Activated CD4-positive, alpha-beta memory T cell treated with anti-CD3 and anti-CD28 coated beads for 36 hours (primary cell): ENCODE results near the gene FRMD4A. TPM values are rescaled to one million over a fixed set of nuclear protein-coding genes. Genes with fewer than 3 reads are reported as not detected.
A peak's percentile ranks its signal among the peaks of the same experiment; 100 is the strongest.

Source experiments
- CTCF ChIA-PET: fragments of 350-600 bp; sonication (Branson Sonifier 250); formaldehyde crosslinking; loops from one replicate; lab custom pipeline; 2021; ENCODE audit warnings: antibody characterized with exemption, inconsistent platforms; lab: Charles Lee
- POLR2A ChIA-PET: fragments of 350-600 bp; sonication (Branson Sonifier 250); formaldehyde crosslinking; loops from one replicate; lab custom pipeline; 2021; ENCODE audit warnings: antibody characterized with exemption; lab: Charles Lee
- DNase-seq: peaks from one replicate; pipeline ENCODE4 v3.0.0-alpha.2; 2020
- H3K27ac Mint-ChIP-seq: one replicate; pipeline ENCODE4 v1.8.0; 2021; ENCODE audit warnings: mixed read lengths
- H3K27me3 Mint-ChIP-seq: one replicate; pipeline ENCODE4 v1.8.0; 2021; ENCODE audit warnings: mixed read lengths
- H3K36me3 Mint-ChIP-seq: one replicate; pipeline ENCODE4 v1.8.0; 2021; ENCODE audit warnings: mixed read lengths
- H3K4me1 Mint-ChIP-seq: one replicate; pipeline ENCODE4 v1.8.0; 2021; ENCODE audit warnings: low read depth, mixed read lengths
- H3K4me3 Mint-ChIP-seq: one replicate; pipeline ENCODE4 v1.8.0; 2021; ENCODE audit warnings: mild to moderate bottlenecking, mixed read lengths
- H3K9me3 Mint-ChIP-seq: one replicate; pipeline ENCODE4 v1.8.0; 2021; ENCODE audit warnings: mixed read lengths
- intact Hi-C: fragments of 100-400 bp; cut with micrococcal nuclease; formaldehyde crosslinking; loops from one replicate; pipeline ENCODE4 v1.15.1; 2023
- total RNA-seq, 2 experiments: library from RNA; stranded (reverse); gene quantifications; one replicate each; pipeline ENCODE4 v1.2.3, GENCODE V29; 2021

The FRMD4A gene
- total RNA-seq, 2 experiments from 2014 or later: 0.31 to 1.7 TPM

DNA sequence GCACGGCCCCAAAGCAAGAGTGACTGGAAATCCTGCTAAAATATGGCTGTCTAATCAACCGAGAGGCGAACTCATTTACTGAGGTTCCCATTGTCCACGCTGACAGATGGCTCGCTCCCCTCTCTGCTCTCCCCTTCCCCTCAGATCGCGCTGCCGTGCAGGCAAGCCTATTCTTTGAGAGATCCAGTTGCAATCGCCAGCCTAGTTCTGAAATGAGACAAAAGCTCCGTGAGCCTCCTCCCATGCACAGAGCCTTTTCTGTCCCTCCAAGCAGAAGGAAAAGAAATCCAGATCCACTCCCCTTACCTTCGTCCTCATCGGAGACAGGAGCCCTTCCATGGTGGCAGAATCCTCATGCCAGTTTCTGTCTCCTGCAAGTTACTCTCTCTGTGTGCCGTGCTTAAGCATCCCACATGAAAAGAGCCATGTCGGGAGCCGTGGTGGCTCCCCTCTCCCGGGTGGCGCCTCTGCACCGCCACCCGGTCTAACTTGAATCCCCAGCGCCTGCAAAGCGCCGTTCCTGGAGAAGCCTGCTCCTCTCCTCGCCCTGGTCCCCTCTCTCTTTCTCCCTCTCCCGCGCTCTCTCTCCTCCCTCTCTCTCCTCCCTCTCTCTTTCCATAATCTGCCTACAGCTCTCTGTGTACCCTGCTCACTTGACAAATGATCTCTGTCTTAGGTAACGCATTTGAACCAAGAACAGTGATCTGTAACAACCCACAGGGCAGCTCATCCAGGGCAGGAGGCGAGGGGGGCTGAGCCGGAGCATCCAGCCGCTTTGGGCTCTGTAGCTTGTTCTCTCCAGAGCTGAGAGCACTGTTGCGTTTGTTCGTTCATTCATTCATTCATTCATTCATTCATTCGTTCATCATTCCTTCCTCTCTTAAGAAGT lies 156.8 kb downstream of the FRMD4A start:
- POLR2A ChIA-PET: interaction anchor here (1.3 to 1.9 kb wide), 2 partner anchors 10 to 12 kb away, joined by 4 to 11 read pairs; no protein-coding TSS in a partner anchor
- intact Hi-C loops: no loop called here

DNA sequence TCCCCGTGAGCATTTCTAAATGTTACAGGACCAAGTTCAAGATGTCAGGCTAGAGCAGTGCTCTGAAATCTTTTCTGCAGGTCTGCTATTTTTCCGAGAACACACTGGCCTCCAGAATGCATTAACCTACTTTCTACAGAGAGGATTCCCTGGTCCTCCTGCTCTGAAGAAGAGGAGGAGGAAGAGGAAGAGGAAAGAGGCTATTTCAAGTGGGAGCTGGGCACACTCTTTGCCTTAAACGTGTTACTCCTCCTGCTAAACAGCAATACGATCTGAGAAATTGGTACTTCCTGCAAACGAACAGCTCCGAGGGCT lies 157.4 kb downstream of the FRMD4A start:
- intact Hi-C loops: no loop called here
- DNase-seq: no peak
- peaks cover 16% of the 10 kb centered on the region for H3K4me1 Mint-ChIP-seq
- no peaks in the 10 kb centered on the region for H3K9me3 Mint-ChIP-seq
- ChIA-PET CTCF (interaction anchor here (1.0 to 1.9 kb wide), 3 partner anchors 22 to 28 kb away, joined by 3 to 5 read pairs (median 4); no protein-coding TSS in a partner anchor), POLR2A (interaction anchor here (1.3 to 1.9 kb wide), 2 partner anchors 10 to 13 kb away, joined by 4 to 11 read pairs; no protein-coding TSS in a partner anchor)
- peaks cover 57% of the 10 kb centered on the region for H3K27me3 Mint-ChIP-seq
- H3K36me3 Mint-ChIP-seq: no peaks in the 10 kb centered on the region
- no peak overlapping the region for H3K27ac Mint-ChIP-seq
- H3K4me3 Mint-ChIP-seq: peak overlapping the region; percentile 71

More for the DNA sequence above, 156.8 kb downstream of the FRMD4A start:
- Mint-ChIP-seq H3K9me3 (no peaks in the 10 kb centered on the region), H3K4me1 (peaks cover 16% of the 10 kb centered on the region), H3K4me3 (peak overlapping the region; percentile 71), H3K27me3 (peaks cover 55% of the 10 kb centered on the region), H3K36me3 (no peaks in the 10 kb centered on the region), H3K27ac (no peak overlapping the region)
- peak; percentile 23 for DNase-seq
- CTCF ChIA-PET: interaction anchor here (1.0 to 1.9 kb wide), 3 partner anchors 22 to 27 kb away, joined by 3 to 5 read pairs (median 4); no protein-coding TSS in a partner anchor

DNA sequence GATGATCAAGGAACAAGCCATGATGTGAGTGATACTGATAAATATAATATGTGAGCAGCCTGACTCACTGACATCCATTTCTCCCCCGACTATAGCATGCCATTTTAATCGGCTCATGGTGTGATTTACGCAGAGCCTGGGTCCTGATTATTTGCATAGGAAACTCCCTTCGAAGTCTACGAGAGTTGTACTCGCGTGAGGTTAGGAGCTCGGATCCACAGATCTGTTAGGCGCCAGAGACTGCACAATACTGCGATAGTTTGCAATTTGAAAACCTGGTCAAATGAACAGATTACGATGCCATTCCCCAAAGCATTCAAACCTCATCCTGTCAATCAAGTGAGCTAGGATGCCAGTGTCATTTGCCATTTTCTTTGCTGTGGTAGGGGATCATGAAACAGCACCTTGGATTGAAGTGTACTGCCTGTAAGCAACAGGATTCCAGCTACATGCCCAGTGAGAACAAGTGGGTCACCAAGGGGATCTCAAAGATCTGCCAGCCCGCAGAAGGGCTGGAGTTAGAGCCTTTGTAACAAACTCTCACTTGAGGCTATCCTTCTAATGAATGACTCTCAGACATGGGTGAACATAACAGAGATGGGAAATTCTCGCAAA lies 158.3 kb downstream of the FRMD4A start:
- H3K36me3 Mint-ChIP-seq: no peaks in the 10 kb centered on the region
- H3K4me3 Mint-ChIP-seq: no peak overlapping the region
- intact Hi-C loops: no loop called here

DNA sequence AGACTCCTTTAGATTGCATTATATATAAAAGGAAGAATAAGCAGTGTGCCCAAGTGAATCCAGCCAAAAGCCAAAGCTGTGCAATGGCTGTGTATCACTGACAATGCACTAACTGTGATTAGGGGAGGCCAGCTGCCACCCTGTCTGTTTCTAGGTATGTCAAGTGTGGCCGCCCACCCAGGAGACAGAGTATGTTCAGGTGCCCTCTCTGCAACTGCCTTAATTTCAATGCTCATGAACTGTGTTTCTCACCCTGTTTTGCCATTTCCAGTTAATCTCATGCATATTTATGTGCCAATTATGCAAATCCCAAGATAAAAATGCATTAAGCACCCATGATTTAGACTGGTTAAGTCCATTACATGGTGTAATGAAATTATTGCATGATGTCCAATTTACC lies 159.4 kb downstream of the FRMD4A start:
- Mint-ChIP-seq H3K9me3 (no peaks in the 10 kb centered on the region), H3K27ac (no peak overlapping the region), H3K27me3 (peaks cover 59% of the 10 kb centered on the region), H3K4me1 (peaks cover 16% of the 10 kb centered on the region), H3K4me3 (no peak overlapping the region), H3K36me3 (no peaks in the 10 kb centered on the region)
- ChIA-PET POLR2A (no interaction called here), CTCF (no interaction called here)
- intact Hi-C loops: no loop called here
- no peak for DNase-seq

More for the DNA sequence above, 158.3 kb downstream of the FRMD4A start:
- H3K27ac Mint-ChIP-seq: no peak overlapping the region
- POLR2A ChIA-PET: no interaction called here
- CTCF ChIA-PET: interaction anchor here (1.9 kb wide), 1 partner anchor 25 kb away, joined by 5 read pairs; no protein-coding TSS in a partner anchor
- peaks cover 59% of the 10 kb centered on the region for H3K27me3 Mint-ChIP-seq
- no peak for DNase-seq
- H3K4me1 Mint-ChIP-seq: peaks cover 16% of the 10 kb centered on the region
- no peaks in the 10 kb centered on the region for H3K9me3 Mint-ChIP-seq

DNA sequence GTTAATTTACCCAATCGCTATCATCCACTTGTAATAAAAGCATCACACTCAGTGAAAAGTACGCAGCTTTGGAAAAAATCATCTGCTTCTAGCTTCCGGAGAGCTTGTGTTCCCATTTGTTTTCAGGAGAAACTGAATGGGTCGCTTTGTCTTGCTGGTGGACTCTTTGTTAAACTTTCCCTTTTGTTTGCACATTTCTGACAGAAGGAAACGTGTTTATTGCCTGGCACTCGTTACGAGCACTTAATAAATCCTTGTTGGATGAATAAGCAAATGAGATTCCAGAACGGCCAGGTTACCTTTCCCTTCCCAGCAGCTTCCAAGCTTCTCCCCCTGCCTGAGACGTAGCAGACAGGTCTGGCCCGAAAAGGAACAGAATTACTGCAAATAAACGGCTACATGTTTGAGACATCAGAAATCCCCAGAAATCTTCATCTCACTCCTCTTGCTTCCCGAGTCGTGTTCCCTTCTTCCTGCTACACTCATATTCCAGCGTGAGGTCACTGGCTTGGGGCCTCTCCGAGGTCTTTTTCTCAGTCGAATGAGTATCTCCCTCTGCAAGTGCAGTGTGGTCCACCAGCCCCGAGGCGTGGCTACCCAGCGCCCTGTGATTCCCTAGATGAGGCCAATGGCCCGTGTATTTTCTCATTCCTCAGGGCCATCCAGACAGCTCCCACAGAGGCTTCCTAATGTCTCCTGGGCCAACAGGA lies 167.2 kb downstream of the FRMD4A start:
- no peak overlapping the region for H3K4me3 Mint-ChIP-seq
- H3K9me3 Mint-ChIP-seq: no peaks in the 10 kb centered on the region
- ChIA-PET CTCF (no interaction called here), POLR2A (no interaction called here)
- peaks cover 49% of the 10 kb centered on the region for H3K27me3 Mint-ChIP-seq
- DNase-seq: no peak
- no peak overlapping the region for H3K27ac Mint-ChIP-seq
- intact Hi-C loops: no loop called here
- no peaks in the 10 kb centered on the region for H3K36me3 Mint-ChIP-seq
- no peaks in the 10 kb centered on the region for H3K4me1 Mint-ChIP-seq

DNA sequence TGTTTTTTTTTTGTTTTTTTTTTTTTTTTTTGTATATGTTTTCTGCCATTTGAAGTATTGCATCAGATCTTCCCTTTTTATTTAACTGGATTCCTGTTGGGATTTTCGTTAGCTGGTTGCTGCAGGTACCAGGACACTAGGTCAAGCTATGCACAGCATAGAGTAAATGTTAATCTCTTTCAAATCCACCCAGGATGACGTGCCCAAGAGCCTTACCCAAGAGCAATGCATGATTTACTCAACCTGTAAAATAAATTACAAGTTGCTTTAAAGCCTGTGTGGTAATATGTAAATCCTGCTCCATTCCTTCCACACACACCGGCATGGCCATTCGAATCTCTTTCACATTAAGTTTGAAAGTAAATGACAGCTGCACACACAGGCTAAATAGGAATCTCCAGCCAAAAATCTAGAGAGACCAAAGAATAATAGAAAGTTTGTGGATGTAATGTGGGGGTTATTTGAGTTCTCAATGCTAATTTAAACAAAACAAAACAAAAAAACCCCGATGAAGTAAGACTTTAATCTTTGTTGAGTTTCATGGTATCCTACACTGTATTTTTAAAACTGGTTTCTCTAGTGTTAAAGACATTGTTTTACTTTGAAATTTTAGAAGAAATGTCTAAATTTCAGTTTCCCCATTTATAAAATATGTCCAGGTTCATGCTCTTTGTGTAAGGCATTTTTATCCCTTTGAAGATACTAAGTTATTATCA lies 167.9 kb downstream of the FRMD4A start:
- POLR2A ChIA-PET: no interaction called here

DNA sequence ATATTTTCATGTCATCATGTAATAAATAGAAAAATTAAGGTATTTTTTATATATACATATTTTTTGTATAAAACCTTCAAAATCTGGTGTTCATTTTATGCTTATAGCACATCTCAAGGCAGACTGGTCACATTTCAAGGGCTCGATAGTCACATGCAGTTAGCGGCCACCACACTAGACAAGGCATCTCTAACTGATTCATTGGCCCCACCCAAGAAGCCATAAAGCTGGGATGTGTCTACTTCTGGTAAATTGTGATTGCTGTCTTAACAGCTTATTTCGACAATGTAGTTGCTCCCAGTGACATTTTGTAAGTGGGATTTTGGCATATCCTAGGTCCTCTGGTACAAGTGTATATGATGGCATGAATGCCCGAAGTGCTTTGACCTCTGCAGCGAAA lies 168.7 kb downstream of the FRMD4A start:
- Mint-ChIP-seq H3K4me1 (no peaks in the 10 kb centered on the region), H3K27me3 (peaks cover 49% of the 10 kb centered on the region), H3K36me3 (no peaks in the 10 kb centered on the region), H3K9me3 (no peaks in the 10 kb centered on the region), H3K4me3 (no peak overlapping the region), H3K27ac (no peak overlapping the region)
- CTCF ChIA-PET: no interaction called here
- no peak for DNase-seq
- intact Hi-C loops: no loop called here
- POLR2A ChIA-PET: no interaction called here

More for the DNA sequence above, 167.9 kb downstream of the FRMD4A start:
- Mint-ChIP-seq H3K27ac (no peak overlapping the region), H3K4me1 (no peaks in the 10 kb centered on the region), H3K36me3 (no peaks in the 10 kb centered on the region), H3K27me3 (peaks cover 48% of the 10 kb centered on the region), H3K9me3 (no peaks in the 10 kb centered on the region), H3K4me3 (no peak overlapping the region)
- CTCF ChIA-PET: no interaction called here
- DNase-seq: no peak
- intact Hi-C loops: no loop called here

DNA sequence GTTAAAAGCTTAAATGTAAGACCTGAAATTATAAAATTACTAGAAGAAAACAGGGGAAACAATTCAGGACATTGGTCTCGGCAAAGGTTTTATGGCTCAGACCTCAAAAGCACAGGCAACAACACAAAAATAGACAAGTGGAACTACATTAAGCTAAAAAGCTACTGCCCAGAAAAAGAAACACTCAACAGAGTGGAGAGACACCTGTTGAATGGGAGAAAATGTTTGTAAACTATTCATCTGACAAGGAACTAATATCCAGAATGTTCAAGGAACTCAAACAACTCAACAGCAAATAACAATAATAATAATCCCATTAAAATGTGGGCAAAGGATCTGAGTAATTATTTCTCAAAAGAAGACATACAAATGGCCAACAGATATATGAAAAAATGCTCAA lies 170.4 kb downstream of the FRMD4A start:
- intact Hi-C loops: no loop called here
- H3K27me3 Mint-ChIP-seq: peaks cover 42% of the 10 kb centered on the region
- no peak for DNase-seq
- no peak overlapping the region for H3K27ac Mint-ChIP-seq
- H3K36me3 Mint-ChIP-seq: no peaks in the 10 kb centered on the region
- POLR2A ChIA-PET: interaction anchor here (0.7 kb wide), 1 partner anchor 30 kb away, joined by 5 read pairs; no protein-coding TSS in a partner anchor
- H3K4me3 Mint-ChIP-seq: no peak overlapping the region
- peaks cover 7% of the 10 kb centered on the region for H3K9me3 Mint-ChIP-seq
- no peaks in the 10 kb centered on the region for H3K4me1 Mint-ChIP-seq
- CTCF ChIA-PET: no interaction called here

DNA sequence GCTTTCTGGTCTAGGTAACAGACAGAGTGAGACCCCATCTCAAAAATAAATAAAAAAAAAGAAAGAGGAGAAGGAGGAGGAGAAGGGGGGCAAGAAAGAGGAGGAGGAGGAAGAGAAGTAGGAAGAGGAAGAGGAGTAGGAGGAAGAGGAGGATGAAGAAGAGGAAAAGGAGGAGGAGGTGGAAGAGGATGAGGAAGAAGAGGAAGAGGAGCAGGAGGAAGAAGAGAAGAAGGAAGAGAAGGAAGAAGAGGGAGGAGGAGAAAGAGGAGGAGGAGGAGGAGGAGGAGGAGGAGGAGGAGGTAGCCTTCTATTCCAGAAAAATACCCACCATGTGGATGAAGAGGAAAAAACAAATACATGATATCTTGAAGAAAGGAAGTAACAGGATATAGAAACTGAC lies 172.1 kb downstream of the FRMD4A start:
- H3K36me3 Mint-ChIP-seq: no peaks in the 10 kb centered on the region
- ChIA-PET CTCF (no interaction called here), POLR2A (no interaction called here)
- H3K27ac Mint-ChIP-seq: no peak overlapping the region
- no peak overlapping the region for H3K4me3 Mint-ChIP-seq
- peaks cover 36% of the 10 kb centered on the region for H3K27me3 Mint-ChIP-seq
- H3K4me1 Mint-ChIP-seq: no peaks in the 10 kb centered on the region
- H3K9me3 Mint-ChIP-seq: peaks cover 8% of the 10 kb centered on the region
- intact Hi-C loops: no loop called here
- no peak for DNase-seq

DNA sequence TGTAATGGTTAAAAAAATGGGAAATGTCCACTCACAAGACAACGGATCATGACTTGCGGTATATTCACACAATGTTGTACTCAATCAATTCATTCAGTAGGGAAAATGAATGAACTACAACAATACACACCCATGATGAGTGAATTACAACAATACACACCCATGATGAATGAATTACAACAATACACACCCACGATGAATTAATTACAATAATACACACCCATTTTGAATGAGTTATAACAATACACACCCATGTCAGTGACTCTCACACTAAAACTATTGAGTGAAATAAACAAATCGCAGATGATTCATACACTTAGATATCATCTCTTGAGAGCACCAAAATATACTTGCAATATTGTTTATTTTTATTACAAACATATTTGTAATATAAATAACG lies 174.6 kb downstream of the FRMD4A start:
- Mint-ChIP-seq H3K27ac (no peak overlapping the region), H3K36me3 (no peaks in the 10 kb centered on the region), H3K9me3 (peaks cover 8% of the 10 kb centered on the region), H3K4me1 (no peaks in the 10 kb centered on the region), H3K27me3 (peaks cover 27% of the 10 kb centered on the region), H3K4me3 (no peak overlapping the region)
- intact Hi-C loops: no loop called here
- DNase-seq: no peak
- ChIA-PET CTCF (no interaction called here), POLR2A (no interaction called here)

DNA sequence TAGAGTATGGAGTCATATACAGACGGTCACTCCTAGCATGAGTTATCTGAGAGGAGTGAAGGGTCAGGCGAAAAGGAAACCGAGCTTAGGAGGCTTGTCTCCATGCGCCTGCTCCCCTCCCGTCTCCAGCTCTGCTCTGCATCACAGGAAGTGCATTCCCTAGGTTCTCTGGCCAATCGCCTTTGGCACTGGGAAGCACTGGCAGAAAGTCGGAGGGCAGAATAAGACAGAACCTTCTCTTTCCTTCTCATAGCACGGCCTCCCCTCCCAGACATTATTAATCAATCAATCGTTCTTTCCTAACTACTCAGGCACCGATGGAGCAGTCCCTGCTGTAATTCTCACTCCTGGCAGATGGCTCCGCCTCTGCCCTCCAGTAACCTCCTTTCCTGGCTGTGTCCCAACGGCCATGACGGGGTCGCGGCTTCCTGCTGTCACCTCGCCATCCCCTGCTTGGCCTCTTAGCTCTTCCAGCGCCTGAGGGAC lies 177.1 kb downstream of the FRMD4A start:
- Mint-ChIP-seq H3K27ac (no peak overlapping the region), H3K36me3 (no peaks in the 10 kb centered on the region), H3K4me3 (no peak overlapping the region), H3K27me3 (peaks cover 23% of the 10 kb centered on the region), H3K9me3 (peaks cover 8% of the 10 kb centered on the region), H3K4me1 (no peaks in the 10 kb centered on the region)
- POLR2A ChIA-PET: no interaction called here
- intact Hi-C loops: no loop called here
- CTCF ChIA-PET: interaction anchor here (1.5 kb wide), 1 partner anchor 43 kb away, joined by 3 read pairs; no protein-coding TSS in a partner anchor
- DNase-seq: no peak
